GM21367 (cell line): ENCODE results near the gene MBOAT1.

Source experiments
- ATAC-seq: cut with Tn5 transposase; IDR thresholded peaks from one replicate; pipeline ENCODE4 v1.9.1; 2021; ENCODE audit not compliant: unreplicated experiment

The MBOAT1 gene

GRCh38 chr6:20234136-20234535, 21.9 kb upstream of the MBOAT1 start:
- ATAC-seq, result no peak

- no peak for ATAC-seq
Measured at GRCh38 chr6:20233007-20233730, 20.9 kb upstream of the MBOAT1 start.

DNA sequence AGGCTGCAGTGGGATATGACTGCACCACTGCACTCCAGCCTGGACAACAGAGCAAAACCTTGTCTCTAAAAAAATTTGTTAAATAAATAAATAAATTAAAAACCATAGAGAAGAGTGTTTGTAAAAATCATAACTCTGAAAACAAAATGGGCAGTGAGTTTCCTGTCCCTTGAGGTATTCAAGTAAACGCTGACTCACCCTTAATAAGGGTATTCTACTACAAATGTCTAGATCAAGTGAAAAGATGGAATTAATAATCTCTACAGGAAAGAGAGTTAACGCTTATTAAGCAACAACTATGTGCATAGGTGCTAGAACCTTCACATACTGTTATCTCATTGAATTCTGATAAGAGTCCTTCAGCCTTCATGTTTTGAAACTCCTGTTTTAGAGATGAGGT, 19.9 kb upstream of the MBOAT1 start:
- no peak for ATAC-seq

GRCh38 chr6:20230401-20231119, 18.3 kb upstream of the MBOAT1 start:
- no peak for ATAC-seq

DNA sequence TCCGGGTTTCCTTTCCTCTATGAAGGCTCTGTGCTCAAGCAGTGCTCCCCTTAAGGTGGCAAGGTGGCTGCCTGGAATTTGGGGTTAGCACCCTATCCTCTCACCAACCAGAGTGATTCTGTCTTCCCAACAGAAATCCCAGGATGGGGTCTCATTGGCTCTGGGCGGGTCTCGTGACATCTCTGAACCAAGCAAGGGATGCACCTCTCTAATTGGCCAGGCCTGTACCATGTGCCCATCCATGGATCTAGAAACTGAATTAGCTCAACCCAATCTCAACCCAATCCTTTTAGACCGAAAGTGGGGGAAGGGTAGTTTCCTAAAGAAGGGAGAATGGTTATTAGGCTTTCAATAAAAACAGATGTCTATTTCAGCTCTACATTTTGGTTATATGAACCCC, 17.6 kb upstream of the MBOAT1 start:
- no peak for ATAC-seq

GRCh38 chr6:20227350-20227749, 15.1 kb upstream of the MBOAT1 start:
- no peak for ATAC-seq

DNA sequence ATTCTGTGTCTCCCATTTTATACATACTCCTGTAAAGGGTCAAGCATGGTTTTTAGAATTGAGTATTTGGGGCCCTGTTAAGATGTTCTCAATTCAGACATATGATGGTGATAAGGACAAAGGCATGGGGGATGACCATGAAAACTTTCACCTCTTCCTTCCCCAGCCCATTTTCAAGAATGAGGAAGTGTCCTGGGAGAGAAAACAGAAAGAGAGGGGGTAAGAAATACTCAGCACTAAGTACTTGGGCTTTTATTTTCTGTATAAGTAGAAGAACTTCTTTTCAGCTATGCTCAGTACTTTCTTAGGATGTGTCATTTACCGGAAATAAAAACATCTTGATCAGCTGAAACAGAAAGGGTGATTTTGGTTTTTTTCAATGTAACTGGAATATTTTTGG, 10.9 kb upstream of the MBOAT1 start:
- no peak for ATAC-seq

- ATAC-seq, result no peak
Measured at GRCh38 chr6:20221421-20221820, 9.2 kb upstream of the MBOAT1 start.

GRCh38 chr6:20220359-20220758, 8.1 kb upstream of the MBOAT1 start:
- no peak for ATAC-seq

DNA sequence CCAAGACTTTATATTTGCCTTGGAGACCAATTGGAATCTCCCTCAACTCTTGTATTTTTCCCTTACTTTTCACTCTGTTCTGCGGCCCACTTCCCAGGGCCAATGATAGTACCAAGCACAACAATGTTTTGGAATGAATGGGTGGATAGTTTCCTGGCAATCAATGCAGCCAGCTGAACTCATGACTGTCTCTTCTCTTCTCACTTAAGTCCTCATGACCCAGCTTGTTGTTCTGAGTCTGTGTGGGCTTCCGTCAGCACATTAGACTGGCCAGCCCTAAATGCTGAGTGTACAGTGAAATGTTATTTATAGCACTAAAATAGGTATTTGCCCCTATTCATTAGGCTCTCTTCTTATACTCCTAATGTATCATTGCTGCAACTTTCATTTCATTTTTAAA, 5.6 kb upstream of the MBOAT1 start:
- no peak for ATAC-seq

- ATAC-seq, result no peak
Measured at GRCh38 chr6:20217324-20217855, 5.1 kb upstream of the MBOAT1 start.

DNA sequence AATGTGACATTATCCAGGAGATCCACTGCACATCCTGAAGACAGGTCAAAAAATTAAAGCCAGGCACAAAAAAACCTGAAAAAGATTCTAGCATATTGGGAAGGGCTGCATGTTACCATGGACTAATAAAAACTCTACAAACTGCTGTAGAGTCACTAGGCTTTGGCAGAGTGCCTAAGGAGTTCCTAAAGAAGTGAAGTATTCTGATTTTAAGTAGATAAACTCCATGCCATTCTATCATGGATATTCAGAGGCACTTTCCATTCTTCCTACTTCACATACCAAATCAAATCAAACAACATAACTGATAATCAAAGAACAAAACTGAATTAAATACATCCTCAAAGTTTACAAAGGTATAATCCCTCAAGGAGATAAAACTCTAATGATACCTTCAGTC, 3.0 kb upstream of the MBOAT1 start:
- no peak for ATAC-seq

GRCh38 chr6:20213271-20213798, 1.1 kb upstream of the MBOAT1 start:
- no peak for ATAC-seq

DNA sequence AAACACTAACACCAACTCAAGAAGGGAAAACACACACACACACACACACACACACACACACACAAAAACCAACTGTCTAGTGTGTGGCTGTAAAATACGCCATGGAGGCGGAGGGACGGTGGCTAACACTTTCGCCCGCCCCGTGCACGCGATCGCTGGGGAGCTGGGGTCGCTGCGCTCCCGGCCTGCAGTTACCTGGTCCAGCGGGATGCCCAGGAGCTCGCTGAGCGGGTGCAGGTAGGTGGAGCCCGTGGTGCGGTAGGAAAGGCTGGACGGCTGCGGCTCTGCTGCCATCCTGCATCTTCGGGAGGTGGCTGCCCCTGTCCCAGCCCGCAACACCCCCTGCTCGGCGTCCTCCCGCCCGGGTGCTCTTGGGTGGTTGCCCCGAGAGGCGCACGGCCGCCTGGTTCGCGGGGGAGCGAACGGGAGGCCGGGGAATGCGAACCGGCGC, 303 bp downstream of the MBOAT1 start:
- ATAC-seq, result peak; percentile 20

- peak; percentile 20 for ATAC-seq
Measured at GRCh38 chr6:20211037-20211940, 980 bp downstream of the MBOAT1 start.

DNA sequence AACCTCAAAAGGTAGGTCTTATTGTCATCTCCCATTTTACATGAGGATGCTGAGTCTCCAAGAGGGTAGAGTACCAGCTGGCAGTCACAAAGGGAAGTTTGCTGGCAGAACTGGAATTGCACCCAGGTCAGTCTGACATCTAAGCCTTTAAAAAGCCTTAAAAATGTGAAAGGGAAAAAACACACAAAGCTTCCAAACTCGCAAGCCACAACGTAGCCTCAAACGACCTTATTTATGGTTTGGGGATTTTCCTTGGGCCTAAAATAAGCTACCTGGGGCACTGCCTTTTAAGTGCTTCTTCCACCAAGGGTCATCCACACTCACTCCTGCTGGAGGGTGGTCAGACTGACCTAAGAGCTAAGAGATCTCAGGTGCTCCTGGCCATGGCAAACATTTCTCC, 2.1 kb downstream of the MBOAT1 start:
- ATAC-seq, result no peak

- no peak for ATAC-seq
Measured at GRCh38 chr6:20208687-20209378, 3.4 kb downstream of the MBOAT1 start.

DNA sequence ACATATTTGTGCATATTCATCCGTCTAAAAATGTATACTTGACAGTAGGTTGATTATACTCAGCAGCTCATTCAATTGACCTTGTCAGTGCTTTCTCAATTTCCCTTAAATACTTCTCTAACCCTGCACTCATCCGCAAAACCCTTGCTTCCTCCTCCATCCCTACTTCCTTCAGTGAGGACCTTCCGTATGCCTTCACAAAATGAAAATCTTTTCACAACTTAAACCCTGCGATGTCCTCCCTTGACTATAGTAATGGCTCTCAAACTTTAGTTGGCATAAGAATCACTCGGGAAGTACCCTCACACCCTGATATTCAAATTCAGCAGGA, 5.2 kb downstream of the MBOAT1 start:
- ATAC-seq, result no peak

- ATAC-seq, result no peak
Measured at GRCh38 chr6:20205722-20206161, 6.5 kb downstream of the MBOAT1 start.

- ATAC-seq, result no peak
Measured at GRCh38 chr6:20204512-20204894, 7.8 kb downstream of the MBOAT1 start.
